K562 (cell line): Measurements from ENCODE around the gene TECPR2. TPM values are rescaled to one million over a fixed set of nuclear protein-coding genes. Genes with fewer than 3 reads are reported as not detected.

Source experiments
- ATF1 ChIP-seq, 2 experiments: fragments of 450-650 bp in 1 of 2; IDR thresholded peaks; 2 replicates each; pipeline ENCODE4 v1.6.1; 2016; ENCODE audit warnings: missing compliant biosample characterization in 1 of 2, missing genetic modification characterization in 1 of 2
- BHLHE40 ChIP-seq: IDR thresholded peaks from 2 replicates; pipeline ENCODE4 v1.6.1; 2011; ENCODE audit warnings: low read length, improper control_type of control experiment
- CUX1 ChIP-seq: fragments of 200-800 bp; sonication (Bioruptor generic); IDR thresholded peaks from 2 replicates; pipeline ENCODE4 v1.6.1; 2016; ENCODE audit warnings: missing genetic modification characterization, missing compliant biosample characterization
- DIDO1 ChIP-seq: fragments of 450-650 bp; IDR thresholded peaks from 2 replicates; pipeline ENCODE4 v1.6.1; 2016; ENCODE audit warnings: low read depth, missing biosample characterization, missing genetic modification characterization
- NCOA1 ChIP-seq: fragments of 450-650 bp; IDR thresholded peaks from 2 replicates; pipeline ENCODE4 v1.6.1; 2016; ENCODE audit warnings: low read depth
- NCOR1 ChIP-seq: fragments of 450-650 bp; IDR thresholded peaks from 2 replicates; pipeline ENCODE4 v1.6.1; 2016; ENCODE audit warnings: mild to moderate bottlenecking, moderate library complexity
- NR4A1 ChIP-seq, 2 experiments: fragments of 250-450 bp in 1 of 2; fragments of 450-650 bp in 1 of 2; sonication (Bioruptor Pico) in 1 of 2; IDR thresholded peaks; 2 replicates each; pipeline versions ENCODE4 v1.4.0 to v1.6.1; 2016 to 2020; ENCODE audit warnings: mild to moderate bottlenecking in 2 of 2, missing compliant biosample characterization in 1 of 2, missing genetic modification characterization in 1 of 2, moderate library complexity in 1 of 2
- RBM17 ChIP-seq: fragments of 200-400 bp; formaldehyde crosslinking; IDR thresholded peaks from 2 replicates; pipeline ENCODE4 v1.6.1; 2017; ENCODE audit warnings: low read depth, mild to moderate bottlenecking, low read length, borderline replicate concordance
- SNAPC5 ChIP-seq: fragments of 250-450 bp; sonication (Bioruptor Pico); IDR thresholded peaks from 2 replicates; pipeline ENCODE4 v1.8.0; 2021; ENCODE audit warnings: moderate library complexity, mild to moderate bottlenecking, inconsistent platforms
- SRSF3 ChIP-seq: fragments of 200-400 bp; formaldehyde crosslinking; IDR thresholded peaks from 2 replicates; pipeline ENCODE4 v1.6.1; 2016; ENCODE audit warnings: mild to moderate bottlenecking, low read length, moderate library complexity; ENCODE audit not compliant: insufficient read depth
- ZHX1 ChIP-seq: fragments of 150-350 bp; conservative IDR thresholded peaks from 2 replicates; pipeline ENCODE4 v1.6.1; 2014; ENCODE audit warnings: low read length
- ZNF551 ChIP-seq: fragments of 250-450 bp; sonication (Bioruptor Pico); IDR thresholded peaks from 2 replicates; pipeline ENCODE4 v1.5.0; 2021; ENCODE audit warnings: mild to moderate bottlenecking, moderate library complexity
- polyA plus RNA-seq, 8 experiments: library from polyadenylated mRNA; depleted of rRNA in 4 of 8; stranded (reverse) in 5 of 8; unstranded in 3 of 8; fragments of >200 nt; fragmentation: Nextera tagmentation in 2 of 8; fragmentation: Illumina TruSeq in 1 of 8; extraction: Ambion mirVana in 2 of 8; extraction: Trizol in 1 of 8; gene quantifications; 2 replicates each; pipeline versions ENCODE4 v1.2.1 to v1.2.3, GENCODE V29; 2011 to 2014; ENCODE audit warnings: inconsistent platforms in 1 of 8, missing spikeins in 1 of 8
- total RNA-seq, 7 experiments: library from RNA; depleted of rRNA in 6 of 7; stranded (reverse); fragments of >200 nt in 6 of 7; fragmentation: Illumina TruSeq in 2 of 7; extraction: Trizol in 2 of 7; gene quantifications; 2 replicates each; pipeline versions ENCODE4 v1.2.1 to v1.2.3, GENCODE V29; 2011 to 2021; ENCODE audit warnings: low replicate concordance in 1 of 7

Gene TECPR2
- total and polyA plus RNA-seq, 9 of the 15 experiments (the other 6 are each of a cell fraction or from before 2014, with no cell fraction given): 0.04 to 3.0 (median 0.83) TPM

GRCh38 chr14:102352213-102352612 lies 10.5 kb upstream of the TECPR2 start (continued):
- TF ChIP-seq ZHX1: no peak
- TF ChIP-seq NR4A1 (CRISPR knock-in tag; IDR thresholded peaks at IDR 0.05): no peak
- no peak for TF ChIP-seq NR4A1 (tag; IDR thresholded peaks at IDR 0.05)
- TF ChIP-seq CUX1 (CRISPR knock-in tag): no peak
- TF ChIP-seq SRSF3: no peak
- no peak for TF ChIP-seq ATF1 (CRISPR knock-in tag; IDR thresholded peaks at IDR 0.05)
- TF ChIP-seq ATF1 (tag; IDR thresholded peaks at IDR 0.05): no peak
- no peak for TF ChIP-seq NCOA1
- no peak for TF ChIP-seq RBM17
- no peak for TF ChIP-seq DIDO1 (tag)
- TF ChIP-seq SNAPC5 (CRISPR knock-in tag): no peak
- TF ChIP-seq BHLHE40: no peak
- TF ChIP-seq NCOR1: no peak
- no peak for TF ChIP-seq ZNF551 (CRISPR knock-in tag)
